GM12872 (cell line): ENCODE measurements around the gene CTDP1.

Experiments
- CTCF ChIP-seq: IDR thresholded peaks from 3 replicates; pipeline ENCODE4 v1.5.1; 2011; ENCODE audit warnings: low read depth, mild to moderate bottlenecking, low read length, moderate library complexity; ENCODE audit not compliant: insufficient read depth

Gene CTDP1

GRCh38 chr18:79684283-79684631, 4.7 kb downstream of the CTDP1 start:
- TF ChIP-seq CTCF: no peak

GRCh38 chr18:79684787-79685186, 5.2 kb downstream of the CTDP1 start:
- no peak for TF ChIP-seq CTCF

GRCh38 chr18:79685281-79685680, 5.7 kb downstream of the CTDP1 start:
- TF ChIP-seq CTCF: no peak

GRCh38 chr18:79685971-79686370, 6.4 kb downstream of the CTDP1 start:
- no peak for TF ChIP-seq CTCF

- no peak for TF ChIP-seq CTCF
Observed at GRCh38 chr18:79687806-79688205, 8.2 kb downstream of the CTDP1 start.

- TF ChIP-seq CTCF: no peak
Observed at GRCh38 chr18:79690071-79690470, 10.5 kb downstream of the CTDP1 start.

- no peak for TF ChIP-seq CTCF
Observed at GRCh38 chr18:79690586-79691482, 11.2 kb downstream of the CTDP1 start.
